Adrenal gland (tissue), 5 donors: ENCODE data around the gene TM7SF2.

Experiments
- CTCF ChIP-seq, 6 experiments: fragments of 450-650 bp in 4 of 6; fragments of 200-600 bp in 2 of 6; sonication (generic) in 1 of 6; IDR thresholded peaks; 1 replicate in 5 of 6; 2 replicates in 1 of 6; pipeline versions ENCODE4 v1.5.1 to v1.8.0; 2016 to 2021; ENCODE audit warnings: antibody characterized with exemption in 6 of 6, mild to moderate bottlenecking in 2 of 6, moderate library complexity in 1 of 6
- POLR2A ChIP-seq, 2 donors: fragments of 450-650 bp; IDR thresholded peaks; one replicate each; pipeline ENCODE4 v1.6.1; 2017; ENCODE audit warnings: antibody characterized with exemption in 2 of 2, mild to moderate bottlenecking in 2 of 2, moderate library complexity in 1 of 2
- donor health status: DM: no; HTN: no; CAD: no.

- TF ChIP-seq CTCF (IDR thresholded peaks at IDR 0.05) (no peak), POLR2A (IDR thresholded peaks at IDR 0.05) (no peak)
Observed at GRCh38 chr11:65125197-65126056, 13.8 kb downstream of the TM7SF2 start.
